HEK293 (cell line): ENCODE results near the gene APOBEC2.

Experiments
- OVOL3 ChIP-seq: fragments of 450-650 bp; formaldehyde crosslinking; IDR thresholded peaks from 2 replicates; pipeline ENCODE4 v1.5.1; 2016; ENCODE audit warnings: missing biosample characterization, missing genetic modification characterization
- ZBTB21 ChIP-seq: fragments of 450-650 bp; formaldehyde crosslinking; IDR thresholded peaks from 2 replicates; pipeline ENCODE4 v1.5.1; 2017; ENCODE audit warnings: missing biosample characterization, missing genetic modification characterization
- ZNF274 ChIP-seq, 2 experiments: fragments of 200-500 bp in 1 of 2; fragments of 450-650 bp in 1 of 2; sonication (Bioruptor generic) in 1 of 2; formaldehyde crosslinking in 1 of 2; IDR thresholded peaks; 2 replicates each; pipeline versions ENCODE4 v1.5.1 to v1.6.1; 2014 to 2016; ENCODE audit warnings: borderline replicate concordance in 1 of 2, inconsistent platforms in 1 of 2, low read length in 1 of 2, missing biosample characterization in 1 of 2, missing genetic modification characterization in 1 of 2
- TF ChIP-seq, protein P1 (sequence below): fragments of 450-650 bp; formaldehyde crosslinking; IDR thresholded peaks from 2 replicates; pipeline ENCODE4 v1.5.1; 2016; ENCODE audit warnings: missing biosample characterization, missing genetic modification characterization

DNA sequence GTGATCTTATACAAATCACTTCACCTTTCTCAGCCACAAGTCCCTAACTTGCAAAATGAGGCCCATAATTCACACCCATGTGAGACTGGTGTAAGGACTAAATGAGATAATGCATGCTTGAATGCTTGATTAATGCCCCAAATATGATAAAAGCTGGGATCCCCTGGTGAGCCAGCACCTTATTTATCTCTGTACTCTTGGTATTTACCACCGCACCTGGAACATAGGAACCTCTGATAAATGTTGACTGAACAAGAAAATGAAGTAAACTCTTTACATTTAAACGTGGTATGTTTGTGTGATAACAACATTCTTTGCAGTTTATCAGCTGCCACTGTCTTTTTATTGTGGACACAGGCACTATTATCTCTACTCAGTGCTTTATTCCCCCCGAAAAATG lies 2.5 kb upstream of the APOBEC2 start:
- no peak for TF ChIP-seq OVOL3 (tag by site-specific recombination)
- no peak for TF ChIP-seq ZBTB21 (tag by site-specific recombination)
- TF ChIP-seq ZNF274 (IDR thresholded peaks at IDR 0.05; ENCODE audit: low read length): no peak
- no peak for TF ChIP-seq ZNF274 (tag by site-specific recombination; IDR thresholded peaks at IDR 0.05; ENCODE audit: borderline replicate concordance)
- TF ChIP-seq, protein P1, sequence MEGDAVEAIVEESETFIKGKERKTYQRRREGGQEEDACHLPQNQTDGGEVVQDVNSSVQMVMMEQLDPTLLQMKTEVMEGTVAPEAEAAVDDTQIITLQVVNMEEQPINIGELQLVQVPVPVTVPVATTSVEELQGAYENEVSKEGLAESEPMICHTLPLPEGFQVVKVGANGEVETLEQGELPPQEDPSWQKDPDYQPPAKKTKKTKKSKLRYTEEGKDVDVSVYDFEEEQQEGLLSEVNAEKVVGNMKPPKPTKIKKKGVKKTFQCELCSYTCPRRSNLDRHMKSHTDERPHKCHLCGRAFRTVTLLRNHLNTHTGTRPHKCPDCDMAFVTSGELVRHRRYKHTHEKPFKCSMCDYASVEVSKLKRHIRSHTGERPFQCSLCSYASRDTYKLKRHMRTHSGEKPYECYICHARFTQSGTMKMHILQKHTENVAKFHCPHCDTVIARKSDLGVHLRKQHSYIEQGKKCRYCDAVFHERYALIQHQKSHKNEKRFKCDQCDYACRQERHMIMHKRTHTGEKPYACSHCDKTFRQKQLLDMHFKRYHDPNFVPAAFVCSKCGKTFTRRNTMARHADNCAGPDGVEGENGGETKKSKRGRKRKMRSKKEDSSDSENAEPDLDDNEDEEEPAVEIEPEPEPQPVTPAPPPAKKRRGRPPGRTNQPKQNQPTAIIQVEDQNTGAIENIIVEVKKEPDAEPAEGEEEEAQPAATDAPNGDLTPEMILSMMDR: no peak
